ENCODE measurements around the gene RPEL1. TPM values are rescaled to one million over a fixed set of nuclear protein-coding genes. Genes with fewer than 3 reads are reported as not detected.

Gene RPEL1
- total RNA-seq, 3 donors from 2014 or later = 0.18 TPM; not detected in 2

GRCh38 chr10:103280031-103280430, 34.3 kb downstream of the RPEL1 start:
- Mint-ChIP-seq H3K4me1 (ENCODE audit: low read depth) (peaks cover 10% of the 10 kb centered on the region), H3K9me3 (no peaks in the 10 kb centered on the region), H3K27me3 (ENCODE audit: low read depth) (peaks cover 70% of the 10 kb centered on the region), H3K36me3 (ENCODE audit: insufficient read depth) (no peaks in the 10 kb centered on the region), H3K4me3 (no peak overlapping the region)
- ATAC-seq = no peak
- DNase-seq = no peak

GRCh38 chr10:103280506-103280905, 34.8 kb downstream of the RPEL1 start:
- Mint-ChIP-seq H3K4me1 (ENCODE audit: low read depth) (peaks cover 10% of the 10 kb centered on the region), H3K4me3 (no peak overlapping the region), H3K27me3 (ENCODE audit: low read depth) (peaks cover 68% of the 10 kb centered on the region), H3K9me3 (no peaks in the 10 kb centered on the region), H3K36me3 (ENCODE audit: insufficient read depth) (no peaks in the 10 kb centered on the region)
- DNase-seq (no peak), ATAC-seq (no peak)

GRCh38 chr10:103281753-103282152, 36.1 kb downstream of the RPEL1 start:
- Mint-ChIP-seq H3K4me1 (ENCODE audit: low read depth) (peaks cover 4% of the 10 kb centered on the region), H3K36me3 (ENCODE audit: insufficient read depth) (no peaks in the 10 kb centered on the region), H3K9me3 (no peaks in the 10 kb centered on the region), H3K4me3 (no peak overlapping the region), H3K27me3 (ENCODE audit: low read depth) (peaks cover 66% of the 10 kb centered on the region)
- ATAC-seq (no peak), DNase-seq (no peak)

GRCh38 chr10:103282961-103283360, 37.3 kb downstream of the RPEL1 start:
- H3K4me1 Mint-ChIP-seq (ENCODE audit: low read depth) = peaks cover 3% of the 10 kb centered on the region
- peaks cover 67% of the 10 kb centered on the region for H3K27me3 Mint-ChIP-seq (ENCODE audit: low read depth)
- no peak overlapping the region for H3K4me3 Mint-ChIP-seq
- DNase-seq = no peak
- no peak for ATAC-seq
- no peaks in the 10 kb centered on the region for H3K9me3 Mint-ChIP-seq
- no peaks in the 10 kb centered on the region for H3K36me3 Mint-ChIP-seq (ENCODE audit: insufficient read depth)

GRCh38 chr10:103284170-103284569, 38.5 kb downstream of the RPEL1 start:
- ATAC-seq = no peak
- no peak for DNase-seq
- Mint-ChIP-seq H3K4me3 (no peak overlapping the region), H3K9me3 (no peaks in the 10 kb centered on the region), H3K4me1 (ENCODE audit: low read depth) (no peaks in the 10 kb centered on the region), H3K36me3 (ENCODE audit: insufficient read depth) (no peaks in the 10 kb centered on the region), H3K27me3 (ENCODE audit: low read depth) (peaks cover 68% of the 10 kb centered on the region)

- no peak overlapping the region for H3K4me3 Mint-ChIP-seq
- no peak for ATAC-seq
- DNase-seq = no peak
- peaks cover 46% of the 10 kb centered on the region for H3K27me3 Mint-ChIP-seq (ENCODE audit: low read depth)
- H3K36me3 Mint-ChIP-seq (ENCODE audit: insufficient read depth) = no peaks in the 10 kb centered on the region
- no peaks in the 10 kb centered on the region for H3K4me1 Mint-ChIP-seq (ENCODE audit: low read depth)
- no peaks in the 10 kb centered on the region for H3K9me3 Mint-ChIP-seq
Observed at GRCh38 chr10:103287992-103288391, 42.3 kb downstream of the RPEL1 start.

GRCh38 chr10:103291588-103291987, 45.9 kb downstream of the RPEL1 start:
- ATAC-seq (no peak), DNase-seq (no peak)
- Mint-ChIP-seq H3K27me3 (ENCODE audit: low read depth) (peaks cover 28% of the 10 kb centered on the region), H3K9me3 (no peaks in the 10 kb centered on the region), H3K4me3 (no peak overlapping the region), H3K36me3 (ENCODE audit: insufficient read depth) (no peaks in the 10 kb centered on the region), H3K4me1 (ENCODE audit: low read depth) (no peaks in the 10 kb centered on the region)

GRCh38 chr10:103295374-103296015, 49.8 kb downstream of the RPEL1 start:
- no peaks in the 10 kb centered on the region for H3K36me3 Mint-ChIP-seq (ENCODE audit: insufficient read depth)
- ATAC-seq (no peak), DNase-seq (no peak)
- H3K4me1 Mint-ChIP-seq (ENCODE audit: low read depth) = no peaks in the 10 kb centered on the region
- H3K9me3 Mint-ChIP-seq = no peaks in the 10 kb centered on the region
- H3K4me3 Mint-ChIP-seq = no peak overlapping the region
- H3K27me3 Mint-ChIP-seq (ENCODE audit: low read depth) = peaks cover 9% of the 10 kb centered on the region

Other genes with a start within 250 kb of the RPEL1 start
- gene NT5C2, start 52.6 kb upstream of the RPEL1 start, total RNA-seq = 10 to 100 TPM; 34.7 to 45.9 (median 41.3) TPM
- under 1 TPM; 0.27 to 0.38 (median 0.32) TPM for gene INA, start 31.3 kb downstream of the RPEL1 start, total RNA-seq
- gene PCGF6, start 105.3 kb downstream of the RPEL1 start, total RNA-seq = 10 to 100 TPM; 15.8 to 18.1 (median 16.9) TPM
- gene TAF5, start 122.1 kb downstream of the RPEL1 start, total RNA-seq = 1 to 10 TPM; 6.9 to 9.6 (median 7.8) TPM
- 100 to 1,000 TPM; 426 to 450 (median 433) TPM for gene ATP5MK, start 150.6 kb downstream of the RPEL1 start, total RNA-seq
- gene PDCD11, start 150.7 kb downstream of the RPEL1 start, total RNA-seq = 100 to 1,000 TPM; 122 to 127 (median 124) TPM
- 1 to 10 TPM; 2.8 to 6.0 (median 3.8) TPM for gene CALHM2, start 206.5 kb downstream of the RPEL1 start, total RNA-seq
- gene CALHM1, start 213.0 kb downstream of the RPEL1 start, total RNA-seq = not detected
- gene CALHM3, start 233.4 kb downstream of the RPEL1 start, total RNA-seq = not detected
- gene NEURL1, start 247.8 kb downstream of the RPEL1 start, total RNA-seq = 1 to 10 TPM in 2 of 3 donors, under 1 TPM in 1; 0.84 to 2.0 (median 1.5) TPM